Activated T-cell treated with anti-CD3 and anti-CD28 coated beads for 48 hours (primary cell): ENCODE data around the gene ELF5.

Source experiments
- DNase-seq: peaks from one replicate; pipeline ENCODE4 v3.0.0-alpha.2; 2020; ENCODE audit warnings: low read depth

Gene ELF5

GRCh38 chr11:34522188-34522587 is 8.6 kb upstream of the ELF5 start:
- DNase-seq, result no peak

GRCh38 chr11:34521265-34521664 is 7.7 kb upstream of the ELF5 start:
- no peak for DNase-seq

DNA sequence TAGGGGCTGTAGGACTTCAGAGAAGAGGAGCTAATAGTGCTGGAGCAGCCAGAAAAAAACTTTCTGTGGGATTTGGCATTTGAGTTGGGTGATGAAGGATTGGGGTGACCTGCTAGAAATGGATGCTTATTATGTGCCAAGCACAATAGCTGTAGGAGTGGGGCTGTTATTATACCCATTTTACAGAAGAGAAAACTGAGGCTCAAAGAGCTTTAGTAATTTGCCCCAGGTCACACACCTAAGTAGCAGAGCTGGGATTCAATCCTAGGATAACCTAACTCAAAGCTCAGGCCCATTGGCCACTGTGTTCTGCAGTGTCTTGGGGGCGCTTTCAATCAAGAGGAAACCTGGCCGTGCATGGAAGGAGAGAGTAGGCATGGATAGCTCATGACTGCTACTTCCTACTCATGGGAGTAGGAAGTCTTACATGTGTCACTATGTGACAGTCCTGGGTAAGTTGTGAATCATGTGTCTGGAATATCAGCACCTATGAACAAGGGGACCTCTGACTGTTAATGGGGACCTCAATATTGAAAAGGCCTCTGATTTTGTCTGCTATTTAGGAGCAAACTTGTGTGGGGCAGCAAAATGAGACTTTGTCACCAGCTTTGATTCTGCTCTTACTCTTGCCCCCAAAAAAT is 6.1 kb upstream of the ELF5 start:
- DNase-seq, result no peak

GRCh38 chr11:34516247-34517040 is 2.9 kb upstream of the ELF5 start:
- no peak for DNase-seq

DNA sequence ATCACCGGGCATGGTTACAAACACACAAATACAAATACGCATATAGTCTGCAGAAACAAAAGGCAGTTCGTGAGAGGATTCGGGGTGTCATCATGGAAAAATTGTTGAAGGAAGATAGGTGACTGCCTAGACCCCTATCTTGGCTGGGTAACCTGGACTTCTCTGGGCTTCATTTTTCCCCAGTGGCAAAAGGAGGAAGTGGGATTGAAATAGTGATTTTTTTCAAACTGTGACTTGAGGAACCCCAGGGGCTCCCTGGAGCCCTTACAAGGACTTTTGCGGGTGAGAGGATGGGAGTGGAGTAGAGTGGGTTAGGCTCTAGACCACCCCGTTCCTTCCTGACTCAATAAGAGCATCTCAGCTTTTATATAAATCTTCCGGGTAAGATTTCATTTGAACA is 1.0 kb upstream of the ELF5 start:
- DNase-seq, result no peak

- peak; percentile 45 for DNase-seq
These were observed 533 bp downstream of the ELF5 start for GRCh38 chr11:34512840-34513681.

GRCh38 chr11:34510673-34511072 is 2.9 kb downstream of the ELF5 start:
- DNase-seq, result no peak

DNA sequence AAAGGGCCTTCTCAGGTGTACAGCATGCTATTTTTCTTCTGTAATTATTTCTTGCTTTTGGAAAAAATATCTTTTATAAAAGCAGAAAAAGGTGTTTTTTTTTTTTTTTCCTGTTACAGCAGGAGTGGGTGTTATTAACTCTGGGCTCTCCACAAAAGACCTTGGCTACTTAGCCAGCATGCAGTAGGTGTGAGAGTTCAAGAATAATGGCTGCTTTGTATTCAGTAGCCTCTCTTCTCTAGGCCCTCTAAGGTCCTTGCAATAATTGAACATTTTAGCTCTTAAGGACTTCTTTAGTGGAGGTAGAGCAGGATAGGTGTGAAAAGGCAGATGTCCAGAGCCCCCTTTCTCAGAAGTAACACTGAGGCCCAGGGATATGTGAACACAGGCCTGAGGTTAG is 3.4 kb downstream of the ELF5 start:
- DNase-seq, result no peak

DNA sequence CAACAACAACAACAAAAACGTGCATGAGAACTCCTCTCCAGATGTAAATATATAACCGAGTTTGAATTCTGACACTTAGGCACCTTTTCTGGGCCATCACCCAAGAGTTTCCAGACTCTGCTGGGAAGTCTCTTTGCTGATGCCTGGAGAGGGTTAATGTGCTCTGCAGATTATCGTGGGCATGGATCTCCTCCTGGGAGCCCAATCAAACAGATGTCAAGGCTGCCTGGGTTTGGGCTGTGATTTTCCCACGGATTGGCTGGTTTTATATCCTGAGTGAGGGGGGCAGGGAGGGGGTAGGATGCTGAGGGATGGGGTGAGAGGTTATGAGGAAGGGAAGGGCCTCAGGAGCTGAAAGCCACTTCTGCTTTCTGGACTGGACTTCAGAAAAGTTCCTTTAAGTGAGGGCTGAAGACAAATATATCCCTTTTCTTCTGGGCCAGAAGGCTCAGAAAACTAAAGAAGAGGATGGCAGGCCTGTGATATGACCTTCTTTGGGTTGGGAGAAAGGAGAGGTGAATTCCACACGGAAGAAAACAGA is 4.2 kb downstream of the ELF5 start:
- no peak for DNase-seq

DNA sequence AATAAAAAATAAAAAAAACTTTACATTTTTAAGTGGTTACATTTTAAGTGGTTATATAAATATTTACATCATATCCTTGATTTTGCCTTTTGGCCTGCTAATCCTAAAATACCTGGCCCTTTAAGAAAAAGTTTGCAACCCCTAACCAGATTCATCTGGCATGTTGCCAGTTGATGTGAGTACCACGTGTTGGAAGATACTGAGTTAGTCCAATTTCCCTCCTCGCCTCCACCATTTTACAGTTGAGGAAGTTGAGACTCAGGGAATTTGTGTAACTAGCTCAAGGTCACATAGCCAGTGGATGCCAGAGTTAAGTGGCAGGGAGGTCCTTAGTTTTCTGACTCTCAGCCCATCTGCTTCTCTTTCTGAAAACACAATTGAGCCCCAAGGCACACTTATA is 5.1 kb downstream of the ELF5 start:
- no peak for DNase-seq

DNA sequence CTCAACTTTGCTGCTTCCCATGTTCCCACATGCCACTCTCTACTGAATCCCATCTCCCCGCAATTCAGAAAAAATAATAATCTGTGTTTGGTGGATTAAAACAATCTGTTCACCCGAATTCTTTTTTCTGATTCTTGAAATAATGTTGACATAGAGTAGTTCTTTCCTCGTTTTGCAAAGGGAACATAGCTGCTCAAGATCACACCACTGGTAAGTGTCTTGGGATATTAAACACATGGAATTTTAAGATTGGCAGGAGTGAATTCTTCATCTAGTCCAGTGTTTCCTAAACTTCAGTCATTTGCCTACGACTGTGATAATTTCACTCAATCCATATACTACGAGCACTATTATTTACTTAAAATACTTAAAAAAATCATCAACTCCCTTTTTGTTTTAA is 6.0 kb downstream of the ELF5 start:
- DNase-seq, result no peak

DNA sequence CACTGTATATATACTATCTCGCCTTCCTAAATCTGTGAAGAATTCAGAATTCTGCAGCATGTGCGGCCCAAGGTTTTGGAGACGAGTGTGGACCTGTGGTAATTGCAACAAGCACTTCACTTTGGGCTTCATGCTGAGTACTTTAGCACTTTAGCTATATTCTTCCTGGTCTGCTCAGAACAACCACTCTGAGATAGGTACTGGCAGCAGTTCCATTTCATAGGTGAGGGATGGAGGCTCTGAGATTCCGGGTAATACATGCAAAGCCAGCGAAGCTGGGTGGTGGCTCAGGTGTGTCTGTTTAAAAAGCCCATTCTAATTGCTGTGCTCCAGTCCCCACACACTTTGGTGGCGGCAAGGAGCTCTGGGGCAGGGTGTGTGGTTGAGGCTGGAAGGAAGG is 6.4 kb downstream of the ELF5 start:
- no peak for DNase-seq

- DNase-seq, result no peak
These were observed 7.7 kb downstream of the ELF5 start for GRCh38 chr11:34505874-34506273.

GRCh38 chr11:34502949-34503348 is 10.6 kb downstream of the ELF5 start:
- no peak for DNase-seq

- DNase-seq, result no peak
These were observed 11.6 kb downstream of the ELF5 start for GRCh38 chr11:34501949-34502348.

DNA sequence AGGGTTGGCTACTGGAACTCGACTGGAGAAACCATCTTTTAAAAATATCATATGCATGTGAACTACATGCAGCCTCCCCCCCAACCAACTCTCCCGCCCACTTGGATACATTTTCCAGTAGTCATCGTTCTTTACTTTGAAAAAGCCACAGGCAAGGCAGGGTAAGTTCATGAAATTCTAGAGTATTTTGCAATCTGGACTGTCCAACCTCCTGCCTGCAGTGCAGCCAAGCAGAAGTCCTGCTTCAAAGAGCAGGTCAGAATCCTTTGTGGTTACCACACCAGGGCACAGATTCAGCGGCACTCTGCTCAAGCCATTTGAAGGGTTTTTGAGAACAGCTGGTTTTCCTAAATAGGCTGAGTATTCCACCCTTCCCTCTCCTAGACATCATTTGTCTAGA is 12.1 kb downstream of the ELF5 start:
- no peak for DNase-seq

- DNase-seq, result no peak
These were observed 13.7 kb downstream of the ELF5 start for GRCh38 chr11:34499719-34500500.

DNA sequence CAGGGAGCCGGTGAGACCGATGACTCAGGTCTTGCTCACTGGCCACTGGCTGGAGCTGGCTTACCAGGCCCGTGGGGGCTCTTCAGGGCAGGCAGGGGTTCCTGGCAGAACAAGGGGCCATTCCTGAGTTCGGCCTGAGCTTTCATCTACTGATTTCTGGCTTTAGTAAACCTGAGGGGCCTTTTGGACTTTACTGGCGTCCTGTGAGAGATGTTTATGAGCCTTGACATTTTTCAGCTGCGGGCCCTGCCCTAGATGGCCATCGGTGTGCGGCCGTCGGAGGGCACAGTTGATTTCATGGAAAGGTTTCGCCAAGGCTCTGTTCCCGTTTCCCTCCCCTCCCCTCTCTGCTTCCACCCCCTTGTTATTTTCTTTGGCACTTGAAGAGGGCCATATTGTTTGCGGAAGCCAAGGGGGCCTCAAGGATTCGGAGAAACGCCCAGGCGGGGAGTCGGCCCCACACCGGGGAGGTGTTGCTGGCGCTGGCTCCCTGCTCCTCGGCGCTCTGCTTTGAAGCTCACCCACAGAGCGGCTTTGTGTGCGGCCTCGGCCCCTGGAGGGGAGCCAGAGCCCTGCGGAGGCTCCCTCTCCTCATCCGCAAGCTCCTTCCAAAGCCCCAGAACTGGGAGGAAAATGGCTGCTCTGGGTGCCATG is 17.7 kb downstream of the ELF5 start:
- no peak for DNase-seq

DNA sequence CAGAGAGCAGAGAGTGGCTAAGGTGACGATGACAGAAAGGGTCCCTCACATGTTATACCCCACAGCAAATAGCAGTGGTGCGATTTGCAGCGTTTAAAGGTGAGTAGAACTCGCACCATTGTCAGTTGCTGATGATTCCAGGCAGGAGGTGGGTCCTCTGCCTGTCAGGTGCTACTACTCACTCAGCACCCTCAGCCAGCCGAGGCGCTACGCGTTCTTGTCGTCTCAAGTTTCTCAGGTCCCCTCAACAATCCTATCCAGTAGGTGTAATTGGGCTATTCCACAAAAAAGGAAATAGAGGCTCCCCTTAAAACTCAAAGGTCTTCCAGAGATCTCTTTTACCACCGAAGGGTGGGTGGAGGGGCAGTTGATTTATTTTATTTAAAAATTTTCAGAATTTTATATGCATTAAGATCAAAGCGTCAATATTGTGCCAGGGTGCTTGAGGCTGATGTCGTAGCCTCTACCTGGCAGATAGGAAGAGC is 18.3 kb downstream of the ELF5 start:
- no peak for DNase-seq

DNA sequence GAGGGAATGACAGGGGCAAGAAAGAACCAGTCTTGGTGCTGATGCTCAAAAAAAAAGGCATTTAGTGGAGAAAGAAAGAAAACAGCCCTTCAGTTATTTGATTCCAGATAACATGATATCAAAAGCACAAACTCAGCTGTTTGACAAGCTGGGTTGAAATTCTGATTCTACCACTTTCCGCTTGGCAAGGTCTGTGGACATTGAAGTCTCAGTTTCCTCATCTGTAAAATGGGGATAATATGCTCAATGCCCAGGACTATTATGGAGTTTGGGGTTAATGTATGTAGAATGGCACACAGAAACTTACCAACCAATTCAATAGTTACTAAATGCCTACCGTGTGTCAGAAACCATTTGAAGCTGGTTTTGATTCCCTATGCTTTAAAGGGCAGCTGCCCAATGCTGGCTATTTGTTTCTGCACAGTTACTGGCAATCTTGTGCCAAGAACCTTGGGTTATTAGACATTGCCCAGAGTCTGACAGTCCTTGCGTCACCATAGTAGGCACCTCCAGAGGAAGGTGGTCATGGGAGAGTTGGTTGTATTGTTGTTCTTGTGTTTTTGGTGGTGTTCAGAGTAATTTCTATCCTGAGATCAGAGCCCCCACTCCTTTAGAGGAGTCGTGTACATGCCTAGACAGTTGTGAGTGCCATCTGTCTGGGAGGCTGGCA is 19.5 kb downstream of the ELF5 start:
- no peak for DNase-seq

- no peak for DNase-seq
These were observed 20.1 kb downstream of the ELF5 start for GRCh38 chr11:34493468-34493867.
